Activated CD4-positive, alpha-beta T cell treated with anti-CD3 and anti-CD28 coated beads, Interleukin-2, amount 50 U/mL, for 4 hours (primary cell): ENCODE measurements around the gene SHMT1.

Source experiments
- DNase-seq, 2 experiments: peaks; one replicate each; pipeline ENCODE4 v3.0.0-alpha.2; 2020

The SHMT1 gene

GRCh38 chr17:18280766-18281371, 82.5 kb downstream of the SHMT1 start:
- DNase-seq: no peak

- DNase-seq: no peak
Observed at GRCh38 chr17:18280249-18280648, 83.1 kb downstream of the SHMT1 start.

DNA sequence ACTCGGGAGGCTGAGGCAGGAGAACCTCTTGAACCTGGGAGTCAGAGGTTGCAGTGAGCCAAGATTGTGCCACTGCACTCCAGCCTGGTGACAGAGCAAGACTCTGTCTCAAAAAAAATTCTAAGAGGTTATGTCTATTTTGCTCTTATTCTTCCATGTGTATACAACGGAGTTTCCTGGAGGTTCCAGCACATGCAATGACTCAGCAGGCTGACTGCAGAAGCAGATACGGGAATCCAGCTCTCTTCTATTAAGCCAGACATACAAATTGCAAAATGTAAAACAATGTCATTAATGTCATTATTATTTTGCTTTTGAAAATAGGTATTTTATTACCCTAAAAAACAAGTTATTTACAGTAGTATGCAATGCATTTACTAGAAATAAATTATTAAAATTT, 84.5 kb downstream of the SHMT1 start:
- no peak for DNase-seq
